ENCODE results near the gene CTDSPL2. TPM values are rescaled to one million over a fixed set of nuclear protein-coding genes. Genes with fewer than 3 reads are reported as not detected.
A peak's percentile ranks its signal among the peaks of the same experiment; 100 is the strongest.
"Not testable (repeated sequence)": the region's sequence is repeated elsewhere in the genome, so short reads cannot be mapped to it uniquely, and the experiment has no call there.

Gene CTDSPL2
- total RNA-seq, 1 experiment from 2014 or later: 76.1 TPM

DNA sequence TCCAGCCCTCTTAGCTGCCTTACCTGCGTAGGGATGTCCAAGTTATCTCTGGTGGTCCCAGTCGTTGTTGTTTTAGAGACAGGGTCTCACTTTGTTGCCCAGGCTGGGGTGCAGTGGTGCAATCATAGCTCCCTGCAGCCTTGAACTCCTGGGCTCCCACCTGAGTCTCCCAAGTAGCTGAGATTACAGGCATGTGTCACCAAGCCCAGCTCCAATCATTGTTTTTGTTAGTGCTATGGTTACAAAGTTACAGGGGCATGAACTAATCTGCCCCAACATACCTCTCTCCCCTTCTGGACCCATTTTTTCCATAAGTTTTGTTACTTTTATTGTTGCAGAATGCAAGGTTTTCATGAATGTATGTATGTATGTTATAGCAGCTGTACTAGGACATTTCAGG lies 54.7 kb downstream of the CTDSPL2 start:
- no peak for DNase-seq (ENCODE audit: low spot score)

- no peak for DNase-seq (ENCODE audit: low spot score)
These were observed 58.5 kb downstream of the CTDSPL2 start for GRCh38 chr15:44485880-44486279.

- peak; percentile 40 for DNase-seq (ENCODE audit: low spot score)
These were observed 62.0 kb downstream of the CTDSPL2 start for GRCh38 chr15:44489464-44489863.

GRCh38 chr15:44490622-44491021 lies 63.2 kb downstream of the CTDSPL2 start:
- no peak for DNase-seq (ENCODE audit: low spot score)

DNA sequence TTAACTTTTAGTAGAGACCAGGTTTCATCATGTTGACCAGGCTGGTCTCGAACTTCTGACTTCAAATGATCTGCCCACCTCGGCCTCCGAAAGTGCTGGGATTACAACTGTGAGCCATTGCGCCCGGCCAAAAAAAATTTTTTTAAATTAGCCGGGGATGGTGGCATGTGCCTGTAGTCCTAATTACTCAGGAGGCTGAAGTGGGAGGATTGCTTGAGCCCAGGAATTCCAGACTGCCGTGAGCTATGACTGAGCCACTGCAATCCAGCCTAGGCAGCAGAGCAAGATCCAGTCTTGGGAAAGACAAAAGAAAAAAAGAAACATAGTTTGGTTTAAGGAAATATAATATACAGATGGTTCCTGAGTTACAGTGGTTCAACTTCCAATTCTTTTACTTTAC lies 64.6 kb downstream of the CTDSPL2 start:
- no peak for DNase-seq (ENCODE audit: low spot score)

GRCh38 chr15:44492672-44493071 lies 65.2 kb downstream of the CTDSPL2 start:
- no peak for DNase-seq (ENCODE audit: low spot score)

- no peak for DNase-seq (ENCODE audit: low spot score)
These were observed 68.1 kb downstream of the CTDSPL2 start for GRCh38 chr15:44495562-44495961.

DNA sequence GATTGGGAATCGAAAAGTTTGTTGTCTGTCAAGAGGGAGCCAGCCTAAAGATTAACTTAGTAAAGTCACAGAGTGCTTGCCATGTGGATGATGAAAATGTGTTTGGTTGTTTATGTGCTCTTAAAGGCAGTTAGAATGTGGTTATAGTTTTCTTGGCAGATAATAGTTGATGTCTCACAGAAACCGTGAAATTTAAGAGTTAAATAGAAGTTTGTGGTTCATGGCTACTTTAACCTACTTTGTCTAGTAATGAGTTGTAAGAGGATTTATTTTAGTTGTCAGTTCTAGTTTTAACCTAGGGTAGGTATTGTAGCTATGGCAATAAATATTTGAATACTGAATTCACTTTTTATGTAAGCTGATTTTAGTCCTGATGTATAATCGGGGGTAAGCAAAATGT lies 73.1 kb downstream of the CTDSPL2 start:
- DNase-seq (ENCODE audit: low spot score): no peak

- peak; percentile 59 for DNase-seq (ENCODE audit: low spot score)
These were observed 74.4 kb downstream of the CTDSPL2 start for GRCh38 chr15:44501768-44502366.

- no peak for DNase-seq (ENCODE audit: low spot score)
These were observed 89.0 kb downstream of the CTDSPL2 start for GRCh38 chr15:44516436-44516835.

GRCh38 chr15:44519537-44519936 lies 92.1 kb downstream of the CTDSPL2 start:
- no peak for DNase-seq (ENCODE audit: low spot score)

DNA sequence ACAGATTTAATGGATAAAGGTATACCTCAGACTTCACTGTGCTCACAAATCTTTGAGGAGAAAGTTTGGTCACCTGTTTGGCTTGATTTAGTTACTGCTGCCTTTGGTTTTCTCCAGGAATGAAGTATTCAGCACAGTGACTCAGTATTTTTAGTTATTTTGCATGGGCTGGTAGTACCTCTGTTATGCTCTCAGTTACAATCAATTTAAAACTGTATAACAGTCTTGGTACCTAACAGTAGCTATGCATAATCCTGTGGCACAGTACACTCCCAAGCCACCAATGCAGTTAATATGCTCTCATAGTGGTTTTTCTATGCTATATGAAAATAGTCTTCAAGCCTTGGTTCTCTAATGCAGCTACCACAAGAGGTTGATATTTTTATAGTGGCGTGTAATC lies 97.6 kb downstream of the CTDSPL2 start:
- no peak for DNase-seq (ENCODE audit: low spot score)

- DNase-seq (ENCODE audit: low spot score): no peak
These were observed 99.8 kb downstream of the CTDSPL2 start for GRCh38 chr15:44527241-44527640.

DNA sequence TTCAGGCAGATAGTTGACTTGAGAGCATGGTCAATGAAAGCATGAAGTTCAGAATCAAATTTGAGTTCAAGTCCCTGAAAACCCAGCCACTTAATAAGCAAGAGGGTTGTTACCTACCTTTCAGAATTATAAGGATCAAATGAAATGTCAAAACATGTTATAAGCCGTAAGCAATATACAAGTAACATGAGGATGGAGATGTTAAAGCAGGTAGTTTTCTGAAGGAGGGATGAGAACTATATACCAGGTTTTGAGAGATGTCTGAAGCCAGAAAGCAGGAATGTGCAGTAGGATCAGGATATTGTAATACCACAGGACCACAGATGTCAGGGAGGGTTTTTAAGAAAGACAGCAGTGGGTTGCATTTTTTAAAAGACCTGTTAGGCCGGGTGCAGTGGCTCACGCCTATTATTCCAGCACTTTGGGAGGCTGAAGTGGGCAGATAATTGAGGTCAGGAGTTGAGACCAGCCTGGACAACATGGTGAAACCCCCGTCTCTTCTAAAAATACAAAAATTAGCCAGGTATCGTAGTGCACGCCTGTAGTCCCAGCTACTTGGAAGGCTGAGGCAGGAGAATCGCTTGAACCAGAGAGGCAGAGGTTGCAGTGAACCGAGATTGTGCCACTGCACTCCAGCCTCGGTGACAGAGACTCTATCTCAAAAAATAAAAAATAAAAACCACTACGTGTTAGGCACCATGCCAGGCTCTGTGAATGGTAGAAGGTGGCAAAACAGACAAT lies 102.6 kb downstream of the CTDSPL2 start:
- DNase-seq (ENCODE audit: low spot score): no peak

DNA sequence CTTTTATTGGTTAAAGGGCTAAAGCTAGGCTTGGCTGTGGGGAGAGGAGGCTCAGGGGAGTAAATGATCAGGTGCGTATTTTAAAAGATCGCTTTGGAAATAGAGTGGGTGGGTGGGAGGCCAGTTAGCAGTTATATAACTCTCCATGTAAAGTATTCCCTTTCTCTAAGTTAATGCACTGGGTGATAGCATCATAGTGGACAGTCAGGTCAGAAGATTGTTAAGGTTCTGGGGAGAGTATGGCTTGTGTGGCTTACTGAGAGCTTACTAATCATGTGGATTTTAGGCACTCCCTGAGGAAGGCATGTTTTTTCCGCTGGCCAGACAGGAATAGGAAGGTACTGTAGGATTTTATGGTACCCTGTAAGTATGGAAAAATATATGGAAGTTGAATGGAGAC lies 103.2 kb downstream of the CTDSPL2 start:
- DNase-seq (ENCODE audit: low spot score): no peak

GRCh38 chr15:44532275-44532674 lies 104.8 kb downstream of the CTDSPL2 start:
- DNase-seq (ENCODE audit: low spot score): not testable (repeated sequence)

GRCh38 chr15:44532689-44533088 lies 105.3 kb downstream of the CTDSPL2 start:
- no peak for DNase-seq (ENCODE audit: low spot score)

- DNase-seq (ENCODE audit: low spot score): no peak
These were observed 107.7 kb downstream of the CTDSPL2 start for GRCh38 chr15:44535092-44535491.

- peak; percentile 67 for DNase-seq (ENCODE audit: low spot score)
These were observed 108.3 kb downstream of the CTDSPL2 start for GRCh38 chr15:44535523-44536301.

DNA sequence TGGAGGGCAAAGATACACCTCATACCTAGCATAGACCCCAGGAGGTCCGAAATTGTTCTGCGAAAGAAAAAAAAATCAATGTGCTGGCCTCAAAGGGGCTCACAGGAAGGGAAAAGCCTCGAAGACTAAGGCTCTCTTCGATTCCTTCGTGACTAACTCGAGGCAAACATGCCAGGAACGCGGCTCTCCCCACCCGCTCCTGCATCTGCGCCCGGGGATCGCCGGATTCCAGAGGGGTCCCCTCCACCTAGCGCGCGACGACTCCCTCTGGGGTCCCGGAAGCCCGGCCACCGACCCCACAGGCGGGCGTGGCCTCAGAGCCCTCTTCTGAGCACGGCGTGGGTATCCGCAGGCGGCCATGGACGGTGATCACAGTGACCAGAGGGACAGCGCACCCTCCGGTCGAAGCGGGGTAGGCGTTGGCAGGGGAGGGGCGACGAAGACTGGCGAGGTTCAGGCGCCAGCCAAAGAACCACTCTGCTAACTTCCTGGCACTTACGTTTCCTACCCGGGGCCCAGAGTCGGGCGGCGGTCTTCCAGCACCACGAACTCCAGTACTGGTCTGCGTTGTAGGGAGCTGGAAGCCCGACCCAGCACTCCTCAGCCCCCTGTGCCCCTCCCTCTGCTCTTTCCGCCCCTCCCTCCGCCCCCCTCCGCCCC lies 109.0 kb downstream of the CTDSPL2 start:
- DNase-seq (ENCODE audit: low spot score): peak; percentile 93

DNA sequence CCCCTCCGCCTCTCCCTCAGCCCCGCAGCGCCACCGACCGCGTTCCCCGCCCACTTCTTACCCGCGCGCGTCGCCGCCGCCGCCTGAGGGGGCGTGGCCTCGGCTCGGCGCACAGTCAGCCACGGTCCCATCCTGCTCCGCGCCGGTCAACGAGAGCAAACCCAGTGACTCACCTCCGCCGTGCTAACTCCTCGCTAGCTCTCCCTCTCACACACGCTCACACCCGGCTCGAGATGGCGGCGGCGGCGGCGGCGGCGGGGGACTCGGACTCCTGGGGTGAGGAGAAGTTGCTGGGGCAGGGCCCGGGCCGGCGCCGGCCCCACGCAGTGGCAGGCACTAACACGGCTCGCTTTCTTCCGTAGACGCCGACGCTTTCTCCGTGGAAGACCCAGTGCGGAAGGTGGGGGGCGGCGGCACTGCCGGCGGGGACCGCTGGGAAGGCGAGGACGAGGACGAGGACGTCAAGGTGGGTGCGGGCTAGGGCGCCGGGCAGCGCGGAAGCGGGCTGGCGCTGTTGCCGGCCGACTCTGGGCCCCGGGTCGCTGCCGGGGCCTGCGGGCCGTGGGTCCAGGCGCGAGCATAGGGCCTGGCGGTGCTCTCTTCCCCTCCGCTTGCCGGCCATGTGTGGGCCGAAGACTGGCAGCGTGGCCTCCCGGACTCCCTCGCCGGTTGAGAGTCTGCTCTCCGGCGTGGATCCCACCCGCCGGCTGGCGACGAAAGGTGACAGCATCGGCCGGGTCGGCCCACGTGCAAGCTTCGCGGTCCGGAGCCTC lies 109.7 kb downstream of the CTDSPL2 start, which contains the start of gene EIF3J:
Gene EIF3J, plus strand, starts transcription at position 186 of the 773 bp plus-strand sequence. Its CDS starts 48 bp downstream, at position 234.
- DNase-seq (ENCODE audit: low spot score): peak; percentile 98
